HepG2 (cell line): ENCODE data around the gene EMC8. TPM values are rescaled to one million over a fixed set of nuclear protein-coding genes. Genes with fewer than 3 reads are reported as not detected.

Experiments used
- GABPA ChIP-seq, 2 experiments: IDR thresholded peaks; 2 replicates each; pipeline ENCODE4 v1.6.1; 2011 to 2016; ENCODE audit warnings: low read depth in 2 of 2, low read length in 1 of 2, missing biosample characterization in 1 of 2, missing genetic modification characterization in 1 of 2
- HES4 ChIP-seq: sonication (generic); formaldehyde crosslinking; IDR thresholded peaks from 2 replicates; pipeline ENCODE4 v1.9.0; 2021; ENCODE audit warnings: mild to moderate bottlenecking, missing genetic modification reagents, borderline replicate concordance
- SATB2 ChIP-seq: sonication (generic); formaldehyde crosslinking; IDR thresholded peaks from 2 replicates; pipeline ENCODE4 v1.5.0; 2020; ENCODE audit warnings: missing genetic modification reagents
- SRF ChIP-seq: IDR thresholded peaks from 2 replicates; pipeline ENCODE4 v1.6.1; 2011; ENCODE audit warnings: mild to moderate bottlenecking, low read depth, low read length, moderate library complexity
- TBX2 ChIP-seq: sonication (generic); formaldehyde crosslinking; IDR thresholded peaks from 2 replicates; pipeline ENCODE4 v1.5.0; 2020; ENCODE audit warnings: missing genetic modification reagents, mild to moderate bottlenecking, borderline replicate concordance
- TRIM24 ChIP-seq: sonication (generic); formaldehyde crosslinking; IDR thresholded peaks from 2 replicates; pipeline ENCODE4 v1.8.0; 2022; ENCODE audit warnings: mild to moderate bottlenecking, missing genetic modification reagents
- ZC3H4 ChIP-seq: sonication (generic); formaldehyde crosslinking; IDR thresholded peaks from 2 replicates; pipeline ENCODE4 v1.4.0; 2020; ENCODE audit warnings: missing genetic modification reagents, borderline replicate concordance
- ZNF10 ChIP-seq: sonication (generic); formaldehyde crosslinking; IDR thresholded peaks from 2 replicates; pipeline ENCODE4 v1.4.0; 2020; ENCODE audit warnings: mild to moderate bottlenecking, low read depth, missing genetic modification reagents, borderline replicate concordance
- ZNF138 ChIP-seq: sonication (generic); formaldehyde crosslinking; IDR thresholded peaks from 2 replicates; pipeline ENCODE4 v1.5.0; 2020; ENCODE audit warnings: mild to moderate bottlenecking, low read depth, missing genetic modification reagents
- ZNF333 ChIP-seq: sonication (generic); formaldehyde crosslinking; IDR thresholded peaks from 2 replicates; pipeline ENCODE4 v1.4.0; 2020; ENCODE audit warnings: mild to moderate bottlenecking, missing genetic modification reagents, borderline replicate concordance
- ZNF34 ChIP-seq: sonication (generic); formaldehyde crosslinking; IDR thresholded peaks from 2 replicates; pipeline ENCODE4 v1.4.0; 2020; ENCODE audit warnings: mild to moderate bottlenecking, missing genetic modification reagents, borderline replicate concordance
- ZNF746 ChIP-seq: sonication (generic); formaldehyde crosslinking; IDR thresholded peaks from 2 replicates; pipeline ENCODE4 v1.8.0; 2022; ENCODE audit warnings: mild to moderate bottlenecking, missing genetic modification reagents
- ZNF883 ChIP-seq: sonication (generic); formaldehyde crosslinking; IDR thresholded peaks from 2 replicates; pipeline ENCODE4 v1.5.1; 2020; ENCODE audit warnings: mild to moderate bottlenecking, missing genetic modification reagents; ENCODE audit errors: not compliant biosample characterization
- polyA plus RNA-seq, 8 experiments: library from polyadenylated mRNA; depleted of rRNA in 3 of 8; stranded (reverse) in 7 of 8; unstranded in 1 of 8; fragments of >200 nt; fragmentation: Illumina TruSeq in 4 of 8; extraction: Trizol in 4 of 8; gene quantifications; 2 replicates each; pipeline versions ENCODE4 v1.2.1 to v1.2.3, GENCODE V29; 2011 to 2016; ENCODE audit warnings: low read depth in 4 of 8, missing spikeins in 1 of 8, mixed read lengths in 1 of 8; ENCODE audit not compliant: insufficient read depth in 1 of 8
- total RNA-seq, 5 experiments: library from RNA; depleted of rRNA; stranded (reverse); fragments of >200 nt; fragmentation: Illumina TruSeq; extraction: Trizol; gene quantifications; 2 replicates each; pipeline ENCODE4 v1.2.3, GENCODE V29; 2016; ENCODE audit warnings: low read depth in 1 of 5
- TF ChIP-seq, protein P1 (sequence below): sonication (generic); formaldehyde crosslinking; IDR thresholded peaks from 2 replicates; pipeline ENCODE4 v1.5.1; 2020; ENCODE audit warnings: missing genetic modification reagents, mild to moderate bottlenecking, borderline replicate concordance
- TF ChIP-seq, protein P2 (sequence below): sonication (generic); formaldehyde crosslinking; IDR thresholded peaks from 2 replicates; pipeline ENCODE4 v1.4.0; 2020; ENCODE audit warnings: mild to moderate bottlenecking, missing genetic modification reagents
- TF ChIP-seq, protein P3 (sequence below): sonication (generic); formaldehyde crosslinking; IDR thresholded peaks from 2 replicates; pipeline ENCODE4 v1.5.0; 2020; ENCODE audit warnings: mild to moderate bottlenecking, missing genetic modification reagents
- TF ChIP-seq, protein P4 (sequence below): sonication (generic); formaldehyde crosslinking; IDR thresholded peaks from 2 replicates; pipeline ENCODE4 v1.8.0; 2022; ENCODE audit warnings: mild to moderate bottlenecking, missing genetic modification reagents, moderate library complexity
- TF ChIP-seq, protein P5 (sequence below): sonication (generic); formaldehyde crosslinking; IDR thresholded peaks from 2 replicates; pipeline ENCODE4 v1.4.0; 2020; ENCODE audit warnings: mild to moderate bottlenecking, missing genetic modification reagents, borderline replicate concordance

EMC8 gene
- total and polyA plus RNA-seq, 2 of the 13 experiments (the other 11 are each of a cell fraction or from before 2014, with no cell fraction given) = 55.0 to 76.0 TPM

DNA sequence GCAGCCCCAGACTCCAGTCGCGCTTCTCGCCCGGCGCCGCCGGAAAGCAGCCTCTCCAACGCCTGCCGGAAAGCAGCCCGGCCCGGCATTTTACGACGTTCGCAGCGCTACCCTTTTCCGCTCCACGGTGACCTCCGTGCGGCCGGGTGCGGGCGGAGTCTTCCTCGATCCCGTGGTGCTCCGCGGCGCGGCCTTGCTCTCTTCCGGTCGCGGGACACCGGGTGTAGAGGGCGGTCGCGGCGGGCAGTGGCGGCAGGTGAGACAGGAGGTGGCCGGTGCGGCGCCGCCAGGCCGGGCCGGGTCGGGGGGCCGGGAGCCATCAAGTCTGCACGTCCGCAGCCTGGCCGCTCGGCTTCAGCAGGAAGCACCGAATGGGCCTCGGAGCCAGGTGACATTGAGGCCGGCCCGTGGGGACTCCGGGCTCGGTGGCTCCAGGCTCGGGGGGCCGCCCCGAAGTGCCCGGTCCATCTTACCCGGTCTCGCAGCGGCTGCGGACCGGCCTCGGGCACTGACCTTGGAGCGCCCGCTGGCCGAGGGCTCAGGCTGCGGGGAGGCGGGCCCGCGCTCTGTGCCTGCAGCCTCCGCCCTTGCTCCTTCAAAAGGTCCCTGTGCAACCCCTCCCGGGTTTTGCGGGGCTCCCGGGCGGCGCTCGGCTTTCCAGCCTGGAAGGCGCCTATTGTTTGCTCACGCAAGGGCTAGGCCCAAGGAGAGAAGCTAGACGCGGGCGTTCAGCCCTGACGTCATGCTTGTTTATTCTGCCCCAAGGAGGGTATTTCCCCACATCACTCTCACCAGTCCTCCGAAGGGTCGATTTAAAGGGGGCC lies at the start of gene EMC8, which contains the start of gene COX4I1 (continued):
- TF ChIP-seq ZNF34 (CRISPR knock-in tag) (0 out of 2 replicates have a peak, but pooled peaks have one; percentile 28), SRF (no peak), ZC3H4 (CRISPR knock-in tag) (no peak), ZNF883 (CRISPR knock-in tag) (no peak), HES4 (peak; percentile 74), ZNF138 (0 out of 2 replicates have a peak, but pooled peaks have one; percentile 17), ZNF746 (CRISPR knock-in tag) (no peak), ZNF333 (CRISPR knock-in tag) (no peak), SATB2 (CRISPR knock-in tag) (peak; percentile 36; the same call in 1 of the 2 replicates), TRIM24 (CRISPR knock-in tag) (no peak), TBX2 (CRISPR knock-in tag) (peak; percentile 88), ZNF10 (CRISPR knock-in tag) (no peak), GABPA (IDR thresholded peaks at IDR 0.05; ENCODE audit: low read depth, low read length) (peak; percentile 88), GABPA (CRISPR knock-in tag; IDR thresholded peaks at IDR 0.05; ENCODE audit: low read depth) (peak; percentile 92)
- TF ChIP-seq, protein P1, sequence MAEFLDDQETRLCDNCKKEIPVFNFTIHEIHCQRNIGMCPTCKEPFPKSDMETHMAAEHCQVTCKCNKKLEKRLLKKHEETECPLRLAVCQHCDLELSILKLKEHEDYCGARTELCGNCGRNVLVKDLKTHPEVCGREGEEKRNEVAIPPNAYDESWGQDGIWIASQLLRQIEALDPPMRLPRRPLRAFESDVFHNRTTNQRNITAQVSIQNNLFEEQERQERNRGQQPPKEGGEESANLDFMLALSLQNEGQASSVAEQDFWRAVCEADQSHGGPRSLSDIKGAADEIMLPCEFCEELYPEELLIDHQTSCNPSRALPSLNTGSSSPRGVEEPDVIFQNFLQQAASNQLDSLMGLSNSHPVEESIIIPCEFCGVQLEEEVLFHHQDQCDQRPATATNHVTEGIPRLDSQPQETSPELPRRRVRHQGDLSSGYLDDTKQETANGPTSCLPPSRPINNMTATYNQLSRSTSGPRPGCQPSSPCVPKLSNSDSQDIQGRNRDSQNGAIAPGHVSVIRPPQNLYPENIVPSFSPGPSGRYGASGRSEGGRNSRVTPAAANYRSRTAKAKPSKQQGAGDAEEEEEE (CRISPR knock-in tag) = no peak; the same call in 1 of the 2 replicates
- TF ChIP-seq, protein P2, sequence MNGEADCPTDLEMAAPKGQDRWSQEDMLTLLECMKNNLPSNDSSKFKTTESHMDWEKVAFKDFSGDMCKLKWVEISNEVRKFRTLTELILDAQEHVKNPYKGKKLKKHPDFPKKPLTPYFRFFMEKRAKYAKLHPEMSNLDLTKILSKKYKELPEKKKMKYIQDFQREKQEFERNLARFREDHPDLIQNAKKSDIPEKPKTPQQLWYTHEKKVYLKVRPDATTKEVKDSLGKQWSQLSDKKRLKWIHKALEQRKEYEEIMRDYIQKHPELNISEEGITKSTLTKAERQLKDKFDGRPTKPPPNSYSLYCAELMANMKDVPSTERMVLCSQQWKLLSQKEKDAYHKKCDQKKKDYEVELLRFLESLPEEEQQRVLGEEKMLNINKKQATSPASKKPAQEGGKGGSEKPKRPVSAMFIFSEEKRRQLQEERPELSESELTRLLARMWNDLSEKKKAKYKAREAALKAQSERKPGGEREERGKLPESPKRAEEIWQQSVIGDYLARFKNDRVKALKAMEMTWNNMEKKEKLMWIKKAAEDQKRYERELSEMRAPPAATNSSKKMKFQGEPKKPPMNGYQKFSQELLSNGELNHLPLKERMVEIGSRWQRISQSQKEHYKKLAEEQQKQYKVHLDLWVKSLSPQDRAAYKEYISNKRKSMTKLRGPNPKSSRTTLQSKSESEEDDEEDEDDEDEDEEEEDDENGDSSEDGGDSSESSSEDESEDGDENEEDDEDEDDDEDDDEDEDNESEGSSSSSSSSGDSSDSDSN (CRISPR knock-in tag) = peak; percentile 87
- TF ChIP-seq, protein P3, sequence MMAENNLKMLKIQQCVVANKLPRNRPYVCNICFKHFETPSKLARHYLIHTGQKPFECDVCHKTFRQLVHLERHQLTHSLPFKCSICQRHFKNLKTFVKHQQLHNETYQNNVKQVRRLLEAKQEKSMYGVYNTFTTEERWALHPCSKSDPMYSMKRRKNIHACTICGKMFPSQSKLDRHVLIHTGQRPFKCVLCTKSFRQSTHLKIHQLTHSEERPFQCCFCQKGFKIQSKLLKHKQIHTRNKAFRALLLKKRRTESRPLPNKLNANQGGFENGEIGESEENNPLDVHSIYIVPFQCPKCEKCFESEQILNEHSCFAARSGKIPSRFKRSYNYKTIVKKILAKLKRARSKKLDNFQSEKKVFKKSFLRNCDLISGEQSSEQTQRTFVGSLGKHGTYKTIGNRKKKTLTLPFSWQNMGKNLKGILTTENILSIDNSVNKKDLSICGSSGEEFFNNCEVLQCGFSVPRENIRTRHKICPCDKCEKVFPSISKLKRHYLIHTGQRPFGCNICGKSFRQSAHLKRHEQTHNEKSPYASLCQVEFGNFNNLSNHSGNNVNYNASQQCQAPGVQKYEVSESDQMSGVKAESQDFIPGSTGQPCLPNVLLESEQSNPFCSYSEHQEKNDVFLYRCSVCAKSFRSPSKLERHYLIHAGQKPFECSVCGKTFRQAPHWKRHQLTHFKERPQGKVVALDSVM (CRISPR knock-in tag) = peak; percentile 9; the same call in 1 of the 2 replicates
- TF ChIP-seq, protein P4, sequence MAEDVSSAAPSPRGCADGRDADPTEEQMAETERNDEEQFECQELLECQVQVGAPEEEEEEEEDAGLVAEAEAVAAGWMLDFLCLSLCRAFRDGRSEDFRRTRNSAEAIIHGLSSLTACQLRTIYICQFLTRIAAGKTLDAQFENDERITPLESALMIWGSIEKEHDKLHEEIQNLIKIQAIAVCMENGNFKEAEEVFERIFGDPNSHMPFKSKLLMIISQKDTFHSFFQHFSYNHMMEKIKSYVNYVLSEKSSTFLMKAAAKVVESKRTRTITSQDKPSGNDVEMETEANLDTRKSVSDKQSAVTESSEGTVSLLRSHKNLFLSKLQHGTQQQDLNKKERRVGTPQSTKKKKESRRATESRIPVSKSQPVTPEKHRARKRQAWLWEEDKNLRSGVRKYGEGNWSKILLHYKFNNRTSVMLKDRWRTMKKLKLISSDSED (CRISPR knock-in tag) = no peak; the same call in 1 of the 2 replicates
- TF ChIP-seq, protein P5, sequence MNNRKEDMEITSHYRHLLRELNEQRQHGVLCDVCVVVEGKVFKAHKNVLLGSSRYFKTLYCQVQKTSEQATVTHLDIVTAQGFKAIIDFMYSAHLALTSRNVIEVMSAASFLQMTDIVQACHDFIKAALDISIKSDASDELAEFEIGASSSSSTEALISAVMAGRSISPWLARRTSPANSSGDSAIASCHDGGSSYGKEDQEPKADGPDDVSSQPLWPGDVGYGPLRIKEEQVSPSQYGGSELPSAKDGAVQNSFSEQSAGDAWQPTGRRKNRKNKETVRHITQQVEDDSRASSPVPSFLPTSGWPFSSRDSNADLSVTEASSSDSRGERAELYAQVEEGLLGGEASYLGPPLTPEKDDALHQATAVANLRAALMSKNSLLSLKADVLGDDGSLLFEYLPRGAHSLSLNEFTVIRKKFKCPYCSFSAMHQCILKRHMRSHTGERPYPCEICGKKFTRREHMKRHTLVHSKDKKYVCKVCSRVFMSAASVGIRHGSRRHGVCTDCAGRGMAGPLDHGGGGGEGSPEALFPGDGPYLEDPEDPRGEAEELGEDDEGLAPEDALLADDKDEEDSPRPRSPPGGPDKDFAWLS (CRISPR knock-in tag) = no peak
